HL-60 (cell line): ENCODE results near the gene ZNF232.

Experiments
- CTCF ChIP-seq: IDR thresholded peaks from one replicate; pipeline ENCODE4 v1.5.1; 2011; ENCODE audit warnings: low read length, control low read depth, inconsistent platforms; ENCODE audit not compliant: insufficient read depth
- GABPA ChIP-seq: IDR thresholded peaks from 2 replicates; pipeline ENCODE4 v1.6.1; 2012; ENCODE audit warnings: low read depth
- POLR2AphosphoS5 ChIP-seq: IDR thresholded peaks from 2 replicates; pipeline ENCODE4 v1.6.1; 2012; ENCODE audit warnings: low read depth
- REST ChIP-seq: IDR thresholded peaks from 2 replicates; pipeline ENCODE4 v1.6.1; 2012; ENCODE audit warnings: low read depth; ENCODE audit not compliant: insufficient replicate concordance
- SPI1 ChIP-seq: IDR thresholded peaks from 2 replicates; pipeline ENCODE4 v1.6.1; 2012; ENCODE audit warnings: low read depth, mild to moderate bottlenecking, borderline replicate concordance

- TF ChIP-seq CTCF (no peak), POLR2AphosphoS5 (no peak), GABPA (no peak), REST (no peak), SPI1 (no peak)
Observed at GRCh38 chr17:5122586-5123342, 11.1 kb upstream of the ZNF232 start.
